MM.1S (cell line): ENCODE measurements around the gene RXRA.

ENCODE experiments used
- DNase-seq: peaks from one replicate; pipeline ENCODE4 v3.0.0-alpha.2; 2015
- H2AFZ ChIP-seq: fragments of 300-600 bp; sonication (generic); 2 replicates; pipeline ENCODE4 v1.6.0; 2016; ENCODE audit warnings: antibody characterized with exemption, low read length
- H3F3A ChIP-seq: fragments of 300-600 bp; sonication (generic); 2 replicates; pipeline ENCODE4 v1.6.1; 2016; ENCODE audit warnings: mild to moderate bottlenecking, antibody characterized with exemption, low read length, moderate library complexity, mixed read lengths; ENCODE audit not compliant: insufficient read depth
- H3K27ac ChIP-seq: fragments of 300-600 bp; sonication (generic); 2 replicates; pipeline ENCODE4 v1.5.1; 2016; ENCODE audit warnings: mild to moderate bottlenecking, low read length
- H3K27me3 ChIP-seq: fragments of 300-600 bp; sonication (generic); replicated peaks from 2 replicates; pipeline ENCODE4 v1.6.0; 2016; ENCODE audit warnings: low read length; ENCODE audit not compliant: insufficient read depth
- H3K36me3 ChIP-seq: fragments of 300-600 bp; sonication (generic); replicated peaks from 2 replicates; pipeline ENCODE4 v1.6.1; 2016; ENCODE audit warnings: mild to moderate bottlenecking, low read length, mixed read lengths; ENCODE audit not compliant: insufficient read depth
- H3K4me1 ChIP-seq: fragments of 300-600 bp; sonication (generic); 2 replicates; pipeline ENCODE4 v1.6.1; 2016; ENCODE audit warnings: low read length, mixed read lengths
- H3K4me2 ChIP-seq: fragments of 300-600 bp; sonication (generic); 2 replicates; pipeline ENCODE4 v1.6.0; 2016; ENCODE audit warnings: low read depth, low read length
- H3K4me3 ChIP-seq: fragments of 300-600 bp; sonication (generic); 2 replicates; pipeline ENCODE4 v1.5.1; 2016; ENCODE audit warnings: low read length, mixed read lengths
- H3K79me2 ChIP-seq: fragments of 300-600 bp; sonication (generic); 2 replicates; pipeline ENCODE4 v1.6.1; 2016; ENCODE audit warnings: mixed run types, low read length, mixed read lengths
- H3K9ac ChIP-seq: fragments of 300-600 bp; sonication (generic); 2 replicates; pipeline ENCODE4 v1.6.1; 2016; ENCODE audit warnings: low read length, mixed read lengths
- H3K9me2 ChIP-seq: fragments of 300-600 bp; sonication (generic); replicated peaks from 2 replicates; pipeline ENCODE4 v1.6.1; 2016; ENCODE audit warnings: mild to moderate bottlenecking, low read length, mixed read lengths; ENCODE audit not compliant: insufficient read depth
- H3K9me3 ChIP-seq: fragments of 300-600 bp; sonication (generic); replicated peaks from 2 replicates; pipeline ENCODE4 v1.6.1; 2016; ENCODE audit warnings: mild to moderate bottlenecking, low read length, mixed read lengths; ENCODE audit not compliant: insufficient read depth
- H4K20me1 ChIP-seq: fragments of 300-600 bp; sonication (generic); 2 replicates; pipeline ENCODE4 v1.6.1; 2016; ENCODE audit warnings: mild to moderate bottlenecking, low read length, moderate library complexity, mixed read lengths; ENCODE audit not compliant: insufficient read depth
- CTCF ChIP-seq: fragments of 300-600 bp; sonication (generic); IDR thresholded peaks from 2 replicates; pipeline ENCODE4 v1.5.1; 2016; ENCODE audit warnings: antibody characterized with exemption, low read length, mixed read lengths
- EZH2 ChIP-seq: fragments of 300-600 bp; sonication (generic); optimal IDR thresholded peaks from 2 replicates; pipeline ENCODE3; 2017; ENCODE audit warnings: low read depth, mild to moderate bottlenecking, antibody characterized with exemption, low read length, mixed read lengths
- EZH2phosphoT487 ChIP-seq: fragments of 300-600 bp; sonication (generic); IDR thresholded peaks from 2 replicates; pipeline ENCODE4 v1.6.1; 2018; ENCODE audit warnings: antibody characterized with exemption, low read length

RXRA gene

GRCh38 chr9:134361843-134362414, 35.7 kb downstream of the RXRA start:
- H3K79me2 ChIP-seq, result no peaks in the 10 kb centered on the region

GRCh38 chr9:134363450-134363849, 37.2 kb downstream of the RXRA start:
- Histone ChIP-seq H3F3A (no peaks in the 10 kb centered on the region), H3K36me3 (no peaks in the 10 kb centered on the region), H3K9me3 (no peaks in the 10 kb centered on the region), H3K4me1 (no peaks in the 10 kb centered on the region), H3K79me2 (no peaks in the 10 kb centered on the region), H3K4me2 (no peak overlapping the region), H2AFZ (no peak overlapping the region), H3K4me3 (no peak overlapping the region), H3K27me3 (no peaks in the 10 kb centered on the region), H3K9me2 (no peaks in the 10 kb centered on the region), H3K9ac (no peak overlapping the region), H4K20me1 (no peaks in the 10 kb centered on the region), H3K27ac (no peak overlapping the region)
- no peak for TF ChIP-seq EZH2
- TF ChIP-seq EZH2phosphoT487, result no peak
- TF ChIP-seq CTCF, result no peak
- DNase-seq, result no peak

More at GRCh38 chr9:134361843-134362414, 35.7 kb downstream of the RXRA start:
- no peak for DNase-seq
- Histone ChIP-seq H3K4me3 (no peak overlapping the region), H3K9me3 (no peaks in the 10 kb centered on the region), H3F3A (no peaks in the 10 kb centered on the region), H3K9me2 (no peaks in the 10 kb centered on the region), H3K27me3 (no peaks in the 10 kb centered on the region), H3K27ac (no peak overlapping the region), H4K20me1 (no peaks in the 10 kb centered on the region), H2AFZ (no peak overlapping the region), H3K36me3 (no peaks in the 10 kb centered on the region), H3K4me1 (no peaks in the 10 kb centered on the region), H3K9ac (no peak overlapping the region), H3K4me2 (no peak overlapping the region)
- no peak for TF ChIP-seq EZH2
- TF ChIP-seq CTCF, result no peak
- TF ChIP-seq EZH2phosphoT487, result no peak

DNA sequence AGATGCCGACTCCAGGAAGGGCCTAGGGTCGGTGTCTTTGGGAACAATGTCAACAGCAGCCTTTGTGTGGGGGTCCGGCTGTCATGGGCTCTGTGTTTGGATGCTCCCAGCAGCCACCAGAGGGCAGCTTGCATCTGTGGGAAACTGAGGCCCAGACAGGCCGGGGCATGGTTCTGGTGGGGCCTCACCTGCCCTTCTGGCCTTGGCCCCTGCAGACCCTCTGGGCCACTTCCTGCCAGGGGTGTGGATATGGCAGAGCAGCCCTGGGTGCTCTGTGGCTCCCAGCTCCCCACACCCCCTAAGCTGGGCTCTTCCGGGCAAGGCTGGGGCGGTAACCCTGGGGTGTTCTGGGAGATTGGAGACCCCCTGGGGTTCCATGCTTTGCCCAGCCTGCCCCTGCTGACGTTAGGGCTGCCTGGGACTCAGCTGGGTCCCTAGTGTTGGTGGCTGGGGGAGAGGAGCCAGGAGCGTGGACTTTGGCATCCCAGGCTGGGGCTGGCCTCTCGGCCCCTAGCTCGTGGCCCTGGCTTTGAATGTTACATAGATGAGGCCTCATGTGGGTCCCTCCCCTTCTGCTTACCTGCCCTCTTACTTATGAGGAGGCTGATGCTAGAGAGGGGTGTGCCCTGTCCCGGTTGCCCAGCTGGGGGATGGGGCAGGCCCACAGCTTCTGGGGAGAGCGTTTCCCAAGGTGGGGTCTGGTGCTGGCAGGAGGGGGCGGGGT, 38.3 kb downstream of the RXRA start:
- Histone ChIP-seq H3K9me2 (no peaks in the 10 kb centered on the region), H3K4me2 (no peak overlapping the region), H3K79me2 (no peaks in the 10 kb centered on the region), H3F3A (no peaks in the 10 kb centered on the region), H3K4me1 (no peaks in the 10 kb centered on the region), H3K9me3 (no peaks in the 10 kb centered on the region), H4K20me1 (no peaks in the 10 kb centered on the region), H3K36me3 (no peaks in the 10 kb centered on the region), H3K4me3 (no peak overlapping the region), H2AFZ (no peak overlapping the region), H3K27me3 (no peaks in the 10 kb centered on the region), H3K27ac (no peak overlapping the region), H3K9ac (no peak overlapping the region)
- TF ChIP-seq EZH2, result no peak
- no peak for TF ChIP-seq CTCF
- TF ChIP-seq EZH2phosphoT487, result no peak
- no peak for DNase-seq
